Mucosa of rectum (tissue), 2 donors: Measurements from ENCODE around the gene STIM2.
"Not testable (repeated sequence)": the region's sequence is repeated elsewhere in the genome, so short reads cannot be mapped to it uniquely, and the experiment has no call there.

Source experiments
- H3K27ac ChIP-seq, 2 donors: one replicate each; pipeline ENCODE4 v1.7.0; 2013; ENCODE audit warnings: inconsistent platforms in 2 of 2, low read depth in 2 of 2, low read length in 2 of 2
- H3K27me3 ChIP-seq, 2 donors: one replicate each; pipeline ENCODE4 v1.7.0; 2013; ENCODE audit warnings: low read length in 2 of 2; ENCODE audit not compliant: control insufficient read depth in 2 of 2, insufficient read depth in 2 of 2
- H3K36me3 ChIP-seq, 2 donors: one replicate each; pipeline ENCODE4 v1.7.0; 2013; ENCODE audit warnings: low read length in 2 of 2; ENCODE audit not compliant: control insufficient read depth in 2 of 2, insufficient read depth in 2 of 2
- H3K4me1 ChIP-seq, 2 donors: one replicate each; pipeline ENCODE4 v1.7.0; 2013; ENCODE audit warnings: low read length in 2 of 2, mild to moderate bottlenecking in 1 of 2; ENCODE audit not compliant: control insufficient read depth in 2 of 2, insufficient read depth in 2 of 2
- H3K4me3 ChIP-seq, 2 donors: one replicate each; pipeline ENCODE4 v1.7.0; 2013; ENCODE audit warnings: low read length in 2 of 2
- H3K9ac ChIP-seq, 2 donors: one replicate each; pipeline ENCODE4 v1.7.0; 2013; ENCODE audit warnings: low read length in 2 of 2, low read depth in 1 of 2, mild to moderate bottlenecking in 1 of 2
- H3K9me3 ChIP-seq, 2 donors: one replicate each; pipeline ENCODE4 v1.7.0; 2013; ENCODE audit warnings: low read length in 2 of 2; ENCODE audit not compliant: control insufficient read depth in 2 of 2
- donor health status: healthy.
- donor health status: Normal muscosa, but diverticular disease.

Gene STIM2

GRCh38 chr4:26958925-26959653 lies 98.4 kb downstream of the STIM2 start:
- H3K27ac ChIP-seq = no peak overlapping the region
- no peak overlapping the region for H3K4me3 ChIP-seq
- no peaks in the 10 kb centered on the region for H3K36me3 ChIP-seq
- H3K4me1 ChIP-seq = no peaks in the 10 kb centered on the region
- no peaks in the 10 kb centered on the region for H3K27me3 ChIP-seq
- H3K9ac ChIP-seq = no peak overlapping the region
- H3K9me3 ChIP-seq = no peaks in the 10 kb centered on the region

- H3K9me3 ChIP-seq = no peaks in the 10 kb centered on the region
- no peaks in the 10 kb centered on the region for H3K4me1 ChIP-seq
Observed at GRCh38 chr4:26959654-26960047, 99.0 kb downstream of the STIM2 start.

GRCh38 chr4:26962720-26963119 lies 102.1 kb downstream of the STIM2 start:
- H3K9ac ChIP-seq = no peak overlapping the region
- H3K36me3 ChIP-seq = no peaks in the 10 kb centered on the region
- no peaks in the 10 kb centered on the region for H3K9me3 ChIP-seq

More at GRCh38 chr4:26959654-26960047, 99.0 kb downstream of the STIM2 start:
- no peak overlapping the region for H3K27ac ChIP-seq
- H3K4me3 ChIP-seq = no peak overlapping the region
- H3K36me3 ChIP-seq = no peaks in the 10 kb centered on the region
- no peak overlapping the region for H3K9ac ChIP-seq
- no peaks in the 10 kb centered on the region for H3K27me3 ChIP-seq

GRCh38 chr4:26964512-26964911 lies 103.9 kb downstream of the STIM2 start:
- Histone ChIP-seq H3K4me1 (no peaks in the 10 kb centered on the region), H3K27me3 (no peaks in the 10 kb centered on the region), H3K27ac (no peak overlapping the region), H3K9ac (no peak overlapping the region), H3K9me3 (no peaks in the 10 kb centered on the region), H3K4me3 (no peak overlapping the region), H3K36me3 (no peaks in the 10 kb centered on the region)

More at GRCh38 chr4:26962720-26963119, 102.1 kb downstream of the STIM2 start:
- H3K27ac ChIP-seq = no peak overlapping the region
- H3K27me3 ChIP-seq = no peaks in the 10 kb centered on the region
- H3K4me3 ChIP-seq = no peak overlapping the region
- no peaks in the 10 kb centered on the region for H3K4me1 ChIP-seq

- Histone ChIP-seq H3K27me3 (no peaks in the 10 kb centered on the region), H3K27ac (no peak overlapping the region), H3K9me3 (no peaks in the 10 kb centered on the region), H3K36me3 (no peaks in the 10 kb centered on the region), H3K4me1 (no peaks in the 10 kb centered on the region), H3K9ac (no peak overlapping the region), H3K4me3 (no peak overlapping the region)
Observed at GRCh38 chr4:26964994-26965393, 104.4 kb downstream of the STIM2 start.

GRCh38 chr4:26975464-26976181 lies 115.0 kb downstream of the STIM2 start:
- not testable (repeated sequence) for H3K9me3 ChIP-seq, H3K4me3 ChIP-seq, H3K4me1 ChIP-seq, H3K36me3 ChIP-seq, H3K9ac ChIP-seq, H3K27ac ChIP-seq, H3K27me3 ChIP-seq

- Histone ChIP-seq H3K9ac (no peak overlapping the region), H3K27me3 (no peaks in the 10 kb centered on the region), H3K4me1 (no peaks in the 10 kb centered on the region), H3K36me3 (no peaks in the 10 kb centered on the region), H3K27ac (no peak overlapping the region), H3K4me3 (no peak overlapping the region), H3K9me3 (no peaks in the 10 kb centered on the region)
Observed at GRCh38 chr4:26978387-26979053, 117.9 kb downstream of the STIM2 start.

- Histone ChIP-seq H3K27ac (no peak overlapping the region), H3K27me3 (no peaks in the 10 kb centered on the region), H3K4me3 (no peak overlapping the region), H3K4me1 (no peaks in the 10 kb centered on the region), H3K36me3 (no peaks in the 10 kb centered on the region), H3K9ac (no peak overlapping the region), H3K9me3 (no peaks in the 10 kb centered on the region)
Observed at GRCh38 chr4:26984896-26985295, 124.3 kb downstream of the STIM2 start.

GRCh38 chr4:26985873-26986272 lies 125.2 kb downstream of the STIM2 start:
- no peaks in the 10 kb centered on the region for H3K9me3 ChIP-seq
- H3K27me3 ChIP-seq = no peaks in the 10 kb centered on the region
- no peak overlapping the region for H3K27ac ChIP-seq

GRCh38 chr4:26987191-26987590 lies 126.5 kb downstream of the STIM2 start:
- Histone ChIP-seq H3K9me3 (no peaks in the 10 kb centered on the region), H3K36me3 (no peaks in the 10 kb centered on the region), H3K9ac (no peak overlapping the region), H3K4me3 (no peak overlapping the region), H3K27me3 (no peaks in the 10 kb centered on the region), H3K4me1 (no peaks in the 10 kb centered on the region), H3K27ac (no peak overlapping the region)

More at GRCh38 chr4:26985873-26986272, 125.2 kb downstream of the STIM2 start:
- H3K4me1 ChIP-seq = no peaks in the 10 kb centered on the region
- no peaks in the 10 kb centered on the region for H3K36me3 ChIP-seq
- no peak overlapping the region for H3K9ac ChIP-seq
- no peak overlapping the region for H3K4me3 ChIP-seq
